Caco-2 (cell line): Measurements from ENCODE around the gene ZSWIM5. TPM values are rescaled to one million over a fixed set of nuclear protein-coding genes. Genes with fewer than 3 reads are reported as not detected.
"Not testable (repeated sequence)": the region's sequence is repeated elsewhere in the genome, so short reads cannot be mapped to it uniquely, and the experiment has no call there.

Experiments
- BruUV-seq: library from RNA; stranded (reverse); fragments of 400-500 nt; replicated peaks from 2 replicates; lab custom pipeline; 2021; lab: Mats Ljungman, UMichigan
- CTCF ChIA-PET: fragments of 300-600 bp; sonication (Branson Sonifier 250); formaldehyde crosslinking; loops from one replicate; lab custom pipeline; 2022; ENCODE audit warnings: antibody characterized with exemption; lab: Charles Lee
- POLR2A ChIA-PET: fragments of 300-600 bp; sonication (Branson Sonifier 250); formaldehyde crosslinking; loops from one replicate; lab custom pipeline; 2022; ENCODE audit warnings: antibody characterized with exemption; lab: Charles Lee
- DNase-seq, 2 experiments: peaks; one replicate each; pipeline versions ENCODE4 v3.0.0 to v3.0.0-alpha.2; 2020 to 2022
- H3K27me3 ChIP-seq: replicated peaks from 2 replicates; pipeline ENCODE4 v1.6.0; 2011; ENCODE audit warnings: low read length; ENCODE audit not compliant: control insufficient read depth, insufficient read depth
- H3K36me3 ChIP-seq: 2 replicates; pipeline ENCODE4 v1.5.1; 2011; ENCODE audit warnings: low read length; ENCODE audit not compliant: control insufficient read depth, insufficient read depth
- H3K4me1 ChIP-seq: fragments of 250-450 bp; sonication (Bioruptor Pico); 2 replicates; pipeline ENCODE4 v1.5.1; 2020; ENCODE audit warnings: mild to moderate bottlenecking
- H3K4me3 ChIP-seq: 2 replicates; pipeline ENCODE4 v1.5.1; 2011; ENCODE audit warnings: low read depth, mild to moderate bottlenecking, control low read depth, low read length
- H3K9me3 ChIP-seq: fragments of 250-450 bp; sonication (Bioruptor Pico); 2 replicates; pipeline ENCODE4 v1.5.1; 2020; ENCODE audit warnings: mild to moderate bottlenecking, moderate library complexity
- H3K27ac Mint-ChIP-seq: one replicate; pipeline ENCODE4 v1.8.0; 2022; ENCODE audit warnings: mixed read lengths; ENCODE audit not compliant: unreplicated experiment
- H3K27me3 Mint-ChIP-seq: one replicate; pipeline ENCODE4 v1.8.0; 2022; ENCODE audit warnings: mixed read lengths; ENCODE audit not compliant: insufficient read depth, unreplicated experiment
- H3K36me3 Mint-ChIP-seq: one replicate; pipeline ENCODE4 v1.8.0; 2022; ENCODE audit warnings: mild to moderate bottlenecking, mixed read lengths; ENCODE audit not compliant: insufficient read depth, unreplicated experiment
- H3K4me1 Mint-ChIP-seq: one replicate; pipeline ENCODE4 v1.8.0; 2022; ENCODE audit warnings: low read depth, mixed read lengths; ENCODE audit not compliant: unreplicated experiment
- H3K4me3 Mint-ChIP-seq: one replicate; pipeline ENCODE4 v1.8.0; 2022; ENCODE audit warnings: mild to moderate bottlenecking, moderate library complexity, mixed read lengths; ENCODE audit not compliant: unreplicated experiment
- H3K9me3 Mint-ChIP-seq: one replicate; pipeline ENCODE4 v1.8.0; 2022; ENCODE audit warnings: mixed read lengths; ENCODE audit not compliant: unreplicated experiment
- CTCF ChIP-seq, 2 experiments: fragments of 200-600 bp in 1 of 2; IDR thresholded peaks; 1 replicate in 1 of 2; 2 replicates in 1 of 2; pipeline versions ENCODE4 v1.5.1 to v1.8.0; 2011 to 2022; ENCODE audit warnings: antibody characterized with exemption in 1 of 2, control low read depth in 1 of 2, inconsistent platforms in 1 of 2, low read depth in 1 of 2, low read length in 1 of 2, mild to moderate bottlenecking in 1 of 2, moderate library complexity in 1 of 2; ENCODE audit not compliant: insufficient read depth in 1 of 2, severe bottlenecking in 1 of 2, unreplicated experiment in 1 of 2
- intact Hi-C: fragments of 100-400 bp; cut with micrococcal nuclease; formaldehyde crosslinking; loops from one replicate; pipeline ENCODE4 v1.10.0; 2022; ENCODE audit not compliant: unreplicated experiment
- total RNA-seq: library from RNA; stranded (reverse); gene quantifications from 2 replicates; pipeline ENCODE4 v1.2.3, GENCODE V29; 2022

The ZSWIM5 gene
- total RNA-seq, 1 experiment from 2014 or later, result 0.54 TPM

GRCh38 chr1:45230537-45230936 is 24.1 kb upstream of the ZSWIM5 start:
- H3K4me1 ChIP-seq, result no peaks in the 10 kb centered on the region
- BruUV-seq, result no TSS peak
- Mint-ChIP-seq H3K4me1 (no peaks in the 10 kb centered on the region), H3K9me3 (peaks cover 4% of the 10 kb centered on the region), H3K27ac (no peak overlapping the region), H3K27me3 (peaks cover 3% of the 10 kb centered on the region), H3K36me3 (no peaks in the 10 kb centered on the region), H3K4me3 (no peak overlapping the region)
- intact Hi-C loops, result loop anchor here (1.0 kb wide), 1 partner anchor 70 kb away; no protein-coding TSS in a partner anchor
- DNase-seq, result peak; percentile 27 to 40
- no peak overlapping the region for H3K4me3 ChIP-seq
- no peaks in the 10 kb centered on the region for H3K27me3 ChIP-seq
- POLR2A ChIA-PET, result no interaction called here
- peak; percentile 20 to 53 for TF ChIP-seq CTCF (IDR thresholded peaks at IDR 0.05; ENCODE audit: insufficient read depth in 1 of 2, low read depth in 1 of 2, low read length in 1 of 2, severe bottlenecking in 1 of 2, unreplicated experiment in 1 of 2)
- CTCF ChIA-PET, result no interaction called here
- H3K9me3 ChIP-seq, result no peaks in the 10 kb centered on the region
- H3K36me3 ChIP-seq, result no peaks in the 10 kb centered on the region

- Histone ChIP-seq H3K9me3 (no peaks in the 10 kb centered on the region), H3K4me3 (no peak overlapping the region), H3K27me3 (no peaks in the 10 kb centered on the region), H3K36me3 (no peaks in the 10 kb centered on the region), H3K4me1 (no peaks in the 10 kb centered on the region)
- ChIA-PET CTCF (no interaction called here), POLR2A (no interaction called here)
- no TSS peak for BruUV-seq
- intact Hi-C loops, result no loop called here
- Mint-ChIP-seq H3K27ac (no peak overlapping the region), H3K9me3 (no peaks in the 10 kb centered on the region), H3K27me3 (no peaks in the 10 kb centered on the region), H3K4me3 (no peak overlapping the region), H3K36me3 (no peaks in the 10 kb centered on the region), H3K4me1 (no peaks in the 10 kb centered on the region)
- no peak for TF ChIP-seq CTCF (IDR thresholded peaks at IDR 0.05; ENCODE audit: insufficient read depth in 1 of 2, low read depth in 1 of 2, low read length in 1 of 2, severe bottlenecking in 1 of 2, unreplicated experiment in 1 of 2)
- DNase-seq, result no peak
These were observed 19.2 kb upstream of the ZSWIM5 start for GRCh38 chr1:45225598-45225997.

GRCh38 chr1:45223710-45224109 is 17.3 kb upstream of the ZSWIM5 start:
- POLR2A ChIA-PET, H3K4me1 Mint-ChIP-seq, CTCF ChIA-PET, H3K27me3 ChIP-seq, intact Hi-C loops, H3K9me3 Mint-ChIP-seq, DNase-seq, H3K36me3 Mint-ChIP-seq, H3K9me3 ChIP-seq, H3K27me3 Mint-ChIP-seq, BruUV-seq, H3K36me3 ChIP-seq, H3K4me3 ChIP-seq, H3K27ac Mint-ChIP-seq, H3K4me3 Mint-ChIP-seq, H3K4me1 ChIP-seq: not testable (repeated sequence)

- Mint-ChIP-seq H3K4me1 (no peaks in the 10 kb centered on the region), H3K36me3 (no peaks in the 10 kb centered on the region), H3K4me3 (no peak overlapping the region), H3K27me3 (no peaks in the 10 kb centered on the region), H3K9me3 (no peaks in the 10 kb centered on the region), H3K27ac (no peak overlapping the region)
- H3K36me3 ChIP-seq, result no peaks in the 10 kb centered on the region
- no TSS peak for BruUV-seq
- DNase-seq, result no peak
- no peak overlapping the region for H3K4me3 ChIP-seq
- ChIA-PET CTCF (no interaction called here), POLR2A (no interaction called here)
- H3K4me1 ChIP-seq, result no peaks in the 10 kb centered on the region
- intact Hi-C loops, result no loop called here
- H3K27me3 ChIP-seq, result no peaks in the 10 kb centered on the region
- H3K9me3 ChIP-seq, result no peaks in the 10 kb centered on the region
- no peak for TF ChIP-seq CTCF (IDR thresholded peaks at IDR 0.05; ENCODE audit: insufficient read depth in 1 of 2, low read depth in 1 of 2, low read length in 1 of 2, severe bottlenecking in 1 of 2, unreplicated experiment in 1 of 2)
These were observed 15.3 kb upstream of the ZSWIM5 start for GRCh38 chr1:45221716-45222115.
